ENCODE results near the gene CNGA4. TPM values are rescaled to one million over a fixed set of nuclear protein-coding genes. Genes with fewer than 3 reads are reported as not detected.

CNGA4 gene
- total and polyA plus RNA-seq, 2 of the 13 experiments (the other 11 are each of a cell fraction or from before 2014, with no cell fraction given) = 0.03 TPM; not detected in 1

DNA sequence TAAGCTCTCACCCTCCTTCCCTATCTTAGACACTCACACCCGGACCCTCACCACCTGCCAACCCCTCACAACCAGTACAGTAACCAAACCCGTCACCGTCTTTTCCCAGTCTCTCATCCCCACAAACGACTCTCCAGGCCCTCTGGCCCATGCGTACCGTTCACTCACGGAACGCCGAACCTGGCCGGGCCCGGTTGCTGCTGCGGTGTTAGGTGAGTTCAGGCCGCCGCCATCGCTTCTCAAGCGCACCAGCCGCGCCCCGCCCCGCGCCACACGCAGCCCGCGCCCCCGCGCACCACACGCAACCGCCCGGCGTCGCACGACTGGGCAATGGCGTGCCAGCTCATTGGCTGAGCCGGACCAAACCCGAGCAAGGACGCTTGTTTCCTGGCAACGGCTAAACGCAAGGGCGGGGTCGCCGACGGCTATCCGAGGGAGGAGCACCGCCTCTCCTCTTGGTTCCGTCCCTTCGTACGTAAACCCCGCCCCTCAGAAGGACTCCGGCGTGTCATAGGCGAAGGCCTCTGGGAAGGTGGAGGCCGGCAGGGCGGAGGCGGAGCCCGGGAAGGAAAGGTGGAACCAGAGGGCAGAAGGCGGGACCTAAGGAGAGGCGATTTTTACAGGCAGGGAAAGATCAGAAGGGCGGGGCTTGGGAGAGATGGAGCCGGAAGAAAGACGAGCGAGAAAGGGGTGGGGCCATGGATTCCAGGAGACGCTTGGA lies 4.3 kb upstream of the CNGA4 start, which contains the start of gene FHIP1B (continued):
- no peak for TF ChIP-seq NONO (IDR thresholded peaks at IDR 0.05)
- TF ChIP-seq NONO (CRISPR knock-in tag; conservative IDR thresholded peaks at IDR 0.05) = peak; percentile 79
- no peak for TF ChIP-seq SUZ12 (IDR thresholded peaks at IDR 0.05; ENCODE audit: low read depth, low read length)
- TF ChIP-seq, protein P1, sequence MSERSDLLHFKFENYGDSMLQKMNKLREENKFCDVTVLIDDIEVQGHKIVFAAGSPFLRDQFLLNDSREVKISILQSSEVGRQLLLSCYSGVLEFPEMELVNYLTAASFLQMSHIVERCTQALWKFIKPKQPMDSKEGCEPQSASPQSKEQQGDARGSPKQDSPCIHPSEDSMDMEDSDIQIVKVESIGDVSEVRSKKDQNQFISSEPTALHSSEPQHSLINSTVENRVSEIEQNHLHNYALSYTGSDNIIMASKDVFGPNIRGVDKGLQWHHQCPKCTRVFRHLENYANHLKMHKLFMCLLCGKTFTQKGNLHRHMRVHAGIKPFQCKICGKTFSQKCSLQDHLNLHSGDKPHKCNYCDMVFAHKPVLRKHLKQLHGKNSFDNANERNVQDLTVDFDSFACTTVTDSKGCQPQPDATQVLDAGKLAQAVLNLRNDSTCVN (CRISPR knock-in tag; IDR thresholded peaks at IDR 0.05; ENCODE audit: borderline replicate concordance) = no peak
- TF ChIP-seq ZKSCAN5 (CRISPR knock-in tag; IDR thresholded peaks at IDR 0.05) = no peak
- no peak for TF ChIP-seq PTBP1 (IDR thresholded peaks at IDR 0.05; ENCODE audit: low read depth, low read length, poor library complexity, severe bottlenecking)
- no peak for TF ChIP-seq FOSL2 (CRISPR knock-in tag; IDR thresholded peaks at IDR 0.05)
- no peak for TF ChIP-seq ISL2 (CRISPR knock-in tag; IDR thresholded peaks at IDR 0.05)
- no peak for TF ChIP-seq ADNP (CRISPR knock-in tag; IDR thresholded peaks at IDR 0.05)
- TF ChIP-seq ZFP1 (CRISPR knock-in tag; IDR thresholded peaks at IDR 0.05) = no peak
- no peak for TF ChIP-seq ZNF432 (CRISPR knock-in tag; IDR thresholded peaks at IDR 0.05; ENCODE audit: borderline replicate concordance)
- TF ChIP-seq, protein P2, sequence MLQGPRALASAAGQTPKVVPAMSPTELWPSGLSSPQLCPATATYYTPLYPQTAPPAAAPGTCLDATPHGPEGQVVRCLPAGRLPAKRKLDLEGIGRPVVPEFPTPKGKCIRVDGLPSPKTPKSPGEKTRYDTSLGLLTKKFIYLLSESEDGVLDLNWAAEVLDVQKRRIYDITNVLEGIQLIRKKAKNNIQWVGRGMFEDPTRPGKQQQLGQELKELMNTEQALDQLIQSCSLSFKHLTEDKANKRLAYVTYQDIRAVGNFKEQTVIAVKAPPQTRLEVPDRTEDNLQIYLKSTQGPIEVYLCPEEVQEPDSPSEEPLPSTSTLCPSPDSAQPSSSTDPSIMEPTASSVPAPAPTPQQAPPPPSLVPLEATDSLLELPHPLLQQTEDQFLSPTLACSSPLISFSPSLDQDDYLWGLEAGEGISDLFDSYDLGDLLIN (CRISPR knock-in tag; IDR thresholded peaks at IDR 0.05; ENCODE audit: borderline replicate concordance) = no peak
- peak; percentile 94 for TF ChIP-seq SP4 (CRISPR knock-in tag; IDR thresholded peaks at IDR 0.05)
- TF ChIP-seq ZNF501 (CRISPR knock-in tag; IDR thresholded peaks at IDR 0.05) = peak; percentile 81
- TF ChIP-seq ZBTB42 (CRISPR knock-in tag; IDR thresholded peaks at IDR 0.05) = no peak
- no peak for TF ChIP-seq ZMAT3 (CRISPR knock-in tag; conservative IDR thresholded peaks at IDR 0.05)
- TF ChIP-seq BCL6 (CRISPR knock-in tag; IDR thresholded peaks at IDR 0.05) = no peak
- TF ChIP-seq ZNF12 (CRISPR knock-in tag; IDR thresholded peaks at IDR 0.05) = no peak
- TF ChIP-seq ASH2L (IDR thresholded peaks at IDR 0.05; ENCODE audit: insufficient read length, low read depth, low read length) = peak; percentile 45
- TF ChIP-seq NFYB (CRISPR knock-in tag; IDR thresholded peaks at IDR 0.05) = peak; percentile 82
- TF ChIP-seq SYNCRIP (IDR thresholded peaks at IDR 0.05; ENCODE audit: insufficient read depth, low read depth, low read length) = no peak
- TF ChIP-seq HCFC1 (IDR thresholded peaks at IDR 0.05; ENCODE audit: low read depth, low read length) = 0 out of 2 replicates have a peak, but pooled peaks have one; percentile 24
- TF ChIP-seq SMARCE1 (IDR thresholded peaks at IDR 0.05; ENCODE audit: borderline replicate concordance) = no peak
- TF ChIP-seq, protein P3, sequence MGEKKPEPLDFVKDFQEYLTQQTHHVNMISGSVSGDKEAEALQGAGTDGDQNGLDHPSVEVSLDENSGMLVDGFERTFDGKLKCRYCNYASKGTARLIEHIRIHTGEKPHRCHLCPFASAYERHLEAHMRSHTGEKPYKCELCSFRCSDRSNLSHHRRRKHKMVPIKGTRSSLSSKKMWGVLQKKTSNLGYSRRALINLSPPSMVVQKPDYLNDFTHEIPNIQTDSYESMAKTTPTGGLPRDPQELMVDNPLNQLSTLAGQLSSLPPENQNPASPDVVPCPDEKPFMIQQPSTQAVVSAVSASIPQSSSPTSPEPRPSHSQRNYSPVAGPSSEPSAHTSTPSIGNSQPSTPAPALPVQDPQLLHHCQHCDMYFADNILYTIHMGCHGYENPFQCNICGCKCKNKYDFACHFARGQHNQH (CRISPR knock-in tag; IDR thresholded peaks at IDR 0.05) = 0 out of 2 replicates have a peak, but pooled peaks have one; percentile 39
- TF ChIP-seq, protein P4, sequence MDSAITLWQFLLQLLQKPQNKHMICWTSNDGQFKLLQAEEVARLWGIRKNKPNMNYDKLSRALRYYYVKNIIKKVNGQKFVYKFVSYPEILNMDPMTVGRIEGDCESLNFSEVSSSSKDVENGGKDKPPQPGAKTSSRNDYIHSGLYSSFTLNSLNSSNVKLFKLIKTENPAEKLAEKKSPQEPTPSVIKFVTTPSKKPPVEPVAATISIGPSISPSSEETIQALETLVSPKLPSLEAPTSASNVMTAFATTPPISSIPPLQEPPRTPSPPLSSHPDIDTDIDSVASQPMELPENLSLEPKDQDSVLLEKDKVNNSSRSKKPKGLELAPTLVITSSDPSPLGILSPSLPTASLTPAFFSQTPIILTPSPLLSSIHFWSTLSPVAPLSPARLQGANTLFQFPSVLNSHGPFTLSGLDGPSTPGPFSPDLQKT (CRISPR knock-in tag; IDR thresholded peaks at IDR 0.05; ENCODE audit: borderline replicate concordance) = no peak
- no peak for TF ChIP-seq FOSL1 (CRISPR knock-in tag; IDR thresholded peaks at IDR 0.05; ENCODE audit: borderline replicate concordance)
- TF ChIP-seq ZNF335 (CRISPR knock-in tag; IDR thresholded peaks at IDR 0.05) = no peak
- no peak; the same call in 1 of the 2 replicates for TF ChIP-seq ZFP90 (CRISPR knock-in tag; IDR thresholded peaks at IDR 0.05; ENCODE audit: borderline replicate concordance)
